GM12873 (cell line): ENCODE measurements around the gene GSX2.

Experiments
- CTCF ChIP-seq: IDR thresholded peaks from 2 replicates; pipeline ENCODE4 v1.5.1; 2012; ENCODE audit warnings: low read depth, mild to moderate bottlenecking, moderate library complexity, low read length, control low read depth; ENCODE audit not compliant: insufficient read depth; ENCODE audit errors: missing control alignments

GSX2 gene

GRCh38 chr4:54098375-54098774, 1.6 kb upstream of the GSX2 start:
- TF ChIP-seq CTCF, result no peak

- TF ChIP-seq CTCF, result no peak
Observed at GRCh38 chr4:54099287-54099747, 646 bp upstream of the GSX2 start.

GRCh38 chr4:54100595-54101189, 729 bp downstream of the GSX2 start:
- no peak for TF ChIP-seq CTCF

GRCh38 chr4:54101190-54102041, 1.5 kb downstream of the GSX2 start:
- no peak for TF ChIP-seq CTCF

GRCh38 chr4:54102531-54103106, 2.7 kb downstream of the GSX2 start:
- no peak for TF ChIP-seq CTCF

- TF ChIP-seq CTCF, result no peak
Observed at GRCh38 chr4:54103190-54103574, 3.2 kb downstream of the GSX2 start.

GRCh38 chr4:54104907-54105306, 4.9 kb downstream of the GSX2 start:
- TF ChIP-seq CTCF, result no peak
